ENCODE measurements around the gene RBM19.
"Not testable (repeated sequence)": the region's sequence is repeated elsewhere in the genome, so short reads cannot be mapped to it uniquely, and the experiment has no call there.

RBM19 gene

GRCh38 chr12:113819495-113819894 lies 146.6 kb downstream of the RBM19 start:
- H3K9ac ChIP-seq (ENCODE audit: low read length): no peak overlapping the region
- H3K27me3 ChIP-seq (ENCODE audit: control insufficient read depth, insufficient read depth, low read length): no peaks in the 10 kb centered on the region
- no peak overlapping the region for H3K4me3 ChIP-seq (ENCODE audit: low read length)
- H3K4me1 ChIP-seq (ENCODE audit: control insufficient read depth, insufficient read depth, low read length): no peaks in the 10 kb centered on the region
- H3K36me3 ChIP-seq (ENCODE audit: control insufficient read depth, insufficient read depth, low read length): no peaks in the 10 kb centered on the region
- H3K9me3 ChIP-seq (ENCODE audit: control insufficient read depth, low read length): no peaks in the 10 kb centered on the region

GRCh38 chr12:113818833-113819232 lies 147.3 kb downstream of the RBM19 start:
- no peaks in the 10 kb centered on the region for H3K9me3 ChIP-seq (ENCODE audit: control insufficient read depth, low read length)
- no peaks in the 10 kb centered on the region for H3K27me3 ChIP-seq (ENCODE audit: control insufficient read depth, insufficient read depth, low read length)
- H3K36me3 ChIP-seq (ENCODE audit: control insufficient read depth, insufficient read depth, low read length): no peaks in the 10 kb centered on the region
- H3K9ac ChIP-seq (ENCODE audit: low read length): no peak overlapping the region
- no peak overlapping the region for H3K4me3 ChIP-seq (ENCODE audit: low read length)
- H3K4me1 ChIP-seq (ENCODE audit: control insufficient read depth, insufficient read depth, low read length): no peaks in the 10 kb centered on the region

- no peaks in the 10 kb centered on the region for H3K9me3 ChIP-seq (ENCODE audit: control insufficient read depth, low read length)
- H3K36me3 ChIP-seq (ENCODE audit: control insufficient read depth, insufficient read depth, low read length): no peaks in the 10 kb centered on the region
- no peak overlapping the region for H3K9ac ChIP-seq (ENCODE audit: low read length)
- H3K4me1 ChIP-seq (ENCODE audit: control insufficient read depth, insufficient read depth, low read length): no peaks in the 10 kb centered on the region
- H3K4me3 ChIP-seq (ENCODE audit: low read length): no peak overlapping the region
- no peaks in the 10 kb centered on the region for H3K27me3 ChIP-seq (ENCODE audit: control insufficient read depth, insufficient read depth, low read length)
These were observed 147.8 kb downstream of the RBM19 start for GRCh38 chr12:113818283-113818682.

GRCh38 chr12:113816866-113817265 lies 149.3 kb downstream of the RBM19 start:
- no peak overlapping the region for H3K9ac ChIP-seq (ENCODE audit: low read length)
- H3K27me3 ChIP-seq (ENCODE audit: control insufficient read depth, insufficient read depth, low read length): no peaks in the 10 kb centered on the region
- H3K9me3 ChIP-seq (ENCODE audit: control insufficient read depth, low read length): no peaks in the 10 kb centered on the region
- no peak overlapping the region for H3K4me3 ChIP-seq (ENCODE audit: low read length)
- H3K36me3 ChIP-seq (ENCODE audit: control insufficient read depth, insufficient read depth, low read length): no peaks in the 10 kb centered on the region
- no peaks in the 10 kb centered on the region for H3K4me1 ChIP-seq (ENCODE audit: control insufficient read depth, insufficient read depth, low read length)

GRCh38 chr12:113815031-113815430 lies 151.1 kb downstream of the RBM19 start:
- no peaks in the 10 kb centered on the region for H3K4me1 ChIP-seq (ENCODE audit: control insufficient read depth, insufficient read depth, low read length)
- no peaks in the 10 kb centered on the region for H3K9me3 ChIP-seq (ENCODE audit: control insufficient read depth, low read length)
- H3K4me3 ChIP-seq (ENCODE audit: low read length): no peak overlapping the region
- H3K36me3 ChIP-seq (ENCODE audit: control insufficient read depth, insufficient read depth, low read length): no peaks in the 10 kb centered on the region
- no peaks in the 10 kb centered on the region for H3K27me3 ChIP-seq (ENCODE audit: control insufficient read depth, insufficient read depth, low read length)
- H3K9ac ChIP-seq (ENCODE audit: low read length): no peak overlapping the region

DNA sequence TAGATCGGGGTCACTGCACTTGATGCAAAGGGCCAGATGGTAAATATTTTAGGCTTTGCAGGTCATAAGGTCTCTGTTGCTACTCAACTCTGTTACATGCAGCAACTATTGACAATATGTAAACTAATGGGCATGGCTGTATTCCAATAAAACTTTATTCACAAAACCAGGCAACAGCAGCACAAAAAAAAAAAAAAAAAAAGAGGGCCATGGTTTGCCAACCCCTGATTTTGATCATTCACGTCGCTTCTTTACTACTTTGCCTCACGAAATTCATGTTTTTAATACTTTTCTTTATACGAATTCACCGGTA lies 152.9 kb downstream of the RBM19 start:
- Histone ChIP-seq H3K9ac (ENCODE audit: low read length) (no peak overlapping the region), H3K9me3 (ENCODE audit: control insufficient read depth, low read length) (no peaks in the 10 kb centered on the region), H3K36me3 (ENCODE audit: control insufficient read depth, insufficient read depth, low read length) (no peaks in the 10 kb centered on the region)

GRCh38 chr12:113812411-113813228 lies 153.5 kb downstream of the RBM19 start:
- no peaks in the 10 kb centered on the region for H3K4me1 ChIP-seq (ENCODE audit: control insufficient read depth, insufficient read depth, low read length)
- H3K9me3 ChIP-seq (ENCODE audit: control insufficient read depth, low read length): no peaks in the 10 kb centered on the region
- no peaks in the 10 kb centered on the region for H3K27me3 ChIP-seq (ENCODE audit: control insufficient read depth, insufficient read depth, low read length)
- H3K36me3 ChIP-seq (ENCODE audit: control insufficient read depth, insufficient read depth, low read length): no peaks in the 10 kb centered on the region
- H3K9ac ChIP-seq (ENCODE audit: low read length): no peak overlapping the region
- no peak overlapping the region for H3K4me3 ChIP-seq (ENCODE audit: low read length)

More for the DNA sequence above, 152.9 kb downstream of the RBM19 start:
- no peak overlapping the region for H3K4me3 ChIP-seq (ENCODE audit: low read length)
- no peaks in the 10 kb centered on the region for H3K4me1 ChIP-seq (ENCODE audit: control insufficient read depth, insufficient read depth, low read length)
- no peaks in the 10 kb centered on the region for H3K27me3 ChIP-seq (ENCODE audit: control insufficient read depth, insufficient read depth, low read length)

DNA sequence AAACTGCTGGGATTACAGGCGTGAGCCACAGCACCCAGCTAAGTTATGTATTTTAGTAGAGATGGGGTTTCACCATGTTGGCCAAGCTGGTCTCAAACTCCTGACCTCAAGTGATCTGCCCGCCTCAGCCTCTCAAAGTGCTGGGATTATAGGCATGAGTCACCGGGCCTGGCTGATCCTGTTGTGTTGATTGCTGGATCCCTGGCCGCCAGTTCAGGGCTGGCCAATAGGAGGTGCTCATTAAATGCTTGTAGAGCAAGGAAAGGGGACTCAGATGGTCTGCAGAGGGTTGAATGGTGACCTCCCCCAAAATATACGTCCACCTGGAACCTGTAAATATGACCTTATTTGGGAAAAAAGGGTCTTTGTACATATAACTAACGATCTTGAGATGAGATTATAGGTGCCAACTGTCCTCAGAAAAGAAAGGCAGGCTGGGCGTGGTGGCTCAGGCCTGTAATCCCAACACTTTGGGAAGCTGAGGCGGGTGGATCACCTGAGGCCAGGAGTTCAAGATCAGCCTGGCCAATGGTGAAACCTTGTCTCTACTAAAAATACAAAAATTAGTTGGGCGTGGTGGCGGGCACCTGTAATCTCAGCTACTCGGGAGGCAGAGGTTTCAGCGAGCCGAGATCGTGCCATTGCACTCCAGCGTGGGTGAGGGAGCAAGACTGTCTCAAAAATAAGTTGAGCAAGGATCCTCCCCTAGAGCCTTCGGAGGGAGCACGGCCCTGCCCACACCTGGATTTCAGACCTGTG lies 156.5 kb downstream of the RBM19 start:
- not testable (repeated sequence) for H3K4me3 ChIP-seq (ENCODE audit: low read length); H3K36me3 ChIP-seq (ENCODE audit: control insufficient read depth, insufficient read depth, low read length); H3K9ac ChIP-seq (ENCODE audit: low read length); H3K4me1 ChIP-seq (ENCODE audit: control insufficient read depth, insufficient read depth, low read length); H3K9me3 ChIP-seq (ENCODE audit: control insufficient read depth, low read length); H3K27me3 ChIP-seq (ENCODE audit: control insufficient read depth, insufficient read depth, low read length)

DNA sequence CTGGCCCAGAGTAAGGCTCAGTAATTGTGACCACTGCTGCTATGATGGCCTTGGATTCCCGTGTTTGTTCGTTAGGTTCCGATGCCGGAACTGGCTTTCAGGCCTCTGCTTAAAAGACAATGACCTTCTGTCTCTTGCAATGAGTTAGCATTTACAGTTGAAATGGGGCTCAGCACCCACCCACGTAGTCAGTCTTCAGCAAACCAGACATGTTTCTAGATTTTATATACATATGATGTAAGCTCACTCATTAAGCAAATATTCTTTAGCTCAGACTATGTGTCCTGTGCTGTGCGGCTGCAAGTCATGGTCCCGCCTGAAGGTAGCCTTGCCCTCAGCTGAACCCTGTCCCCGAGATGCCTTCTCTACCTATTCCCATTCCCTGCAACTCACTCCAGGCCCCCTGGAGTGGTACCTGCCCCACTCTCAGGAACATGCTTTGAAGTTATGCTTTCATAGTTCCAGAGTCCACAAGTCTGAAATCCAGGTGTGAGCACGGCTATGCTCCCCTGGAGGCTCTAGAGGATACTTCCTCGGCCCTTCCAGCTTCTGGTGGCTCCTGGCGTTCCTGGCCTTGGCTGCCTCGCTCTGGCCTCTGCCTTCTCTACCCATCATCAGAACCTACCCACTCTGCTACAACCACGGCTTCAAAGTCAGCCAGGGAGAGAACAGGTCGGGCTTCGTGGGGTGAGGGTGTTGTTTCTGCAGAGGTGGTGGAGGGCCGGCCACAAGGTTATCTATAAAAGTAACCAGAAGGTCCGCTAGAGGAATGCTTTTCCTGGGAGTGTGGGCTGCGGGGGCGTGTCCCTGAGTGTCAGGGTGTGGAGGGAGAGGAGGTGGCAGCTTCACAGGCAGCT lies 157.8 kb downstream of the RBM19 start:
- H3K9ac ChIP-seq (ENCODE audit: low read length): no peak overlapping the region
- H3K4me3 ChIP-seq (ENCODE audit: low read length): no peak overlapping the region
- H3K27me3 ChIP-seq (ENCODE audit: control insufficient read depth, insufficient read depth, low read length): no peaks in the 10 kb centered on the region
- no peaks in the 10 kb centered on the region for H3K4me1 ChIP-seq (ENCODE audit: control insufficient read depth, insufficient read depth, low read length)
- H3K36me3 ChIP-seq (ENCODE audit: control insufficient read depth, insufficient read depth, low read length): no peaks in the 10 kb centered on the region
- no peaks in the 10 kb centered on the region for H3K9me3 ChIP-seq (ENCODE audit: control insufficient read depth, low read length)

DNA sequence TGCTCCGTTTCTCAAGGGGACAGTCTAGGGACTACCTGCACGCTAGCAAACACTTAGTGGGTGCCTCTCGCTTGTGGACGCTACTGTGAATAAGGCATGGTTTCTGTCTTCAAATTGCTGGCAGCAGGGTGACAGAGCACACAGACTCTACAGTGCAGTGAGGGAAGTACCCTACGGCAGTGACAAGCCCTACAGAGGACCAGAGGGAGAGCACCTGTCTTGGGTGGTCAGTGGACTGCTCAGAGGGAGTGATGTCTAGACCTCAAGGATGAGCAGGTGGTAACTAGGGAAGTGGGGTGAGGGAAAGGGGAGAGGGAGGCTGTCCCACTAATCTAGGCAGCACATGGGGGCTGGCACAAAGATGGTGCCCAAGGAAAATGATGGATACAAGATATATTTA lies 160.5 kb downstream of the RBM19 start:
- H3K9ac ChIP-seq (ENCODE audit: low read length): no peak overlapping the region
- no peaks in the 10 kb centered on the region for H3K27me3 ChIP-seq (ENCODE audit: control insufficient read depth, insufficient read depth, low read length)
- H3K9me3 ChIP-seq (ENCODE audit: control insufficient read depth, low read length): no peaks in the 10 kb centered on the region
- H3K4me1 ChIP-seq (ENCODE audit: control insufficient read depth, insufficient read depth, low read length): no peaks in the 10 kb centered on the region
- no peak overlapping the region for H3K4me3 ChIP-seq (ENCODE audit: low read length)
- no peaks in the 10 kb centered on the region for H3K36me3 ChIP-seq (ENCODE audit: control insufficient read depth, insufficient read depth, low read length)

GRCh38 chr12:113804961-113805600 lies 161.0 kb downstream of the RBM19 start:
- H3K36me3 ChIP-seq (ENCODE audit: control insufficient read depth, insufficient read depth, low read length): no peaks in the 10 kb centered on the region
- no peak overlapping the region for H3K9ac ChIP-seq (ENCODE audit: low read length)
- no peak overlapping the region for H3K4me3 ChIP-seq (ENCODE audit: low read length)
- H3K27me3 ChIP-seq (ENCODE audit: control insufficient read depth, insufficient read depth, low read length): no peaks in the 10 kb centered on the region
- no peaks in the 10 kb centered on the region for H3K9me3 ChIP-seq (ENCODE audit: control insufficient read depth, low read length)
- no peaks in the 10 kb centered on the region for H3K4me1 ChIP-seq (ENCODE audit: control insufficient read depth, insufficient read depth, low read length)
